BE2C (cell line): ENCODE results near the gene TIAM2.

Experiments used
- DNase-seq: peaks from one replicate; pipeline ENCODE4 v3.0.0-alpha.2; 2020
- H3K27me3 ChIP-seq: fragments of 250-450 bp; sonication (Bioruptor Pico); 2 replicates; pipeline ENCODE4 v1.5.1; 2020; ENCODE audit warnings: mild to moderate bottlenecking
- H3K36me3 ChIP-seq: fragments of 250-450 bp; sonication (Bioruptor Pico); 2 replicates; pipeline ENCODE4 v1.5.1; 2020; ENCODE audit warnings: mild to moderate bottlenecking
- H3K4me1 ChIP-seq: fragments of 250-450 bp; sonication (Bioruptor Pico); 2 replicates; pipeline ENCODE4 v1.5.1; 2020
- H3K4me3 ChIP-seq: 2 replicates; pipeline ENCODE4 v1.5.1; 2011; ENCODE audit warnings: low read depth, low read length
- H3K9me3 ChIP-seq: fragments of 250-450 bp; sonication (Bioruptor Pico); 2 replicates; pipeline ENCODE4 v1.5.1; 2020
- CTCF ChIP-seq: IDR thresholded peaks from 2 replicates; pipeline ENCODE4 v1.5.1; 2012; ENCODE audit warnings: mild to moderate bottlenecking, low read depth, low read length

Gene TIAM2

GRCh38 chr6:155147958-155148663 lies 153.0 kb downstream of the TIAM2 start:
- TF ChIP-seq CTCF: no peak
- H3K36me3 ChIP-seq: no peaks in the 10 kb centered on the region
- H3K27me3 ChIP-seq: no peaks in the 10 kb centered on the region
- H3K4me3 ChIP-seq: no peak overlapping the region
- no peaks in the 10 kb centered on the region for H3K9me3 ChIP-seq
- H3K4me1 ChIP-seq: no peaks in the 10 kb centered on the region
- DNase-seq: no peak

GRCh38 chr6:155150967-155151671 lies 156.0 kb downstream of the TIAM2 start:
- peaks cover 12% of the 10 kb centered on the region for H3K4me1 ChIP-seq
- no peak overlapping the region for H3K4me3 ChIP-seq
- H3K27me3 ChIP-seq: no peaks in the 10 kb centered on the region
- TF ChIP-seq CTCF: no peak
- H3K36me3 ChIP-seq: no peaks in the 10 kb centered on the region
- H3K9me3 ChIP-seq: no peaks in the 10 kb centered on the region
- DNase-seq: no peak

GRCh38 chr6:155152211-155153076 lies 157.3 kb downstream of the TIAM2 start:
- Histone ChIP-seq H3K4me3 (no peak overlapping the region), H3K27me3 (no peaks in the 10 kb centered on the region), H3K36me3 (no peaks in the 10 kb centered on the region), H3K4me1 (peaks cover 12% of the 10 kb centered on the region), H3K9me3 (no peaks in the 10 kb centered on the region)
- peak; percentile 28 for DNase-seq
- TF ChIP-seq CTCF: peak; percentile 52

- Histone ChIP-seq H3K4me3 (no peak overlapping the region), H3K36me3 (no peaks in the 10 kb centered on the region), H3K4me1 (peaks cover 12% of the 10 kb centered on the region), H3K27me3 (no peaks in the 10 kb centered on the region), H3K9me3 (no peaks in the 10 kb centered on the region; the same call in 1 of the 2 replicates)
- DNase-seq: peak; percentile 77
- TF ChIP-seq CTCF: no peak
These were observed 159.2 kb downstream of the TIAM2 start for GRCh38 chr6:155154158-155154830.

GRCh38 chr6:155155787-155156447 lies 160.8 kb downstream of the TIAM2 start:
- Histone ChIP-seq H3K9me3 (no peaks in the 10 kb centered on the region; the same call in 1 of the 2 replicates), H3K36me3 (no peaks in the 10 kb centered on the region), H3K4me1 (peaks cover 12% of the 10 kb centered on the region), H3K27me3 (no peaks in the 10 kb centered on the region), H3K4me3 (no peak overlapping the region)
- no peak for DNase-seq
- TF ChIP-seq CTCF: no peak
